Natural killer cell treated with Interleukin-12 subunit alpha and Interleukin-12 subunit beta and Interleukin-15 and Interleukin-18, amount 100 ng/mL, for 72 hours (primary cell): ENCODE results near the gene NAPA. TPM values are rescaled to one million over a fixed set of nuclear protein-coding genes. Genes with fewer than 3 reads are reported as not detected.
A peak's percentile ranks its signal among the peaks of the same experiment; 100 is the strongest.

ENCODE experiments used
- ATAC-seq, 2 donors: fragments of 150-1000 bp; cut with Tn5 transposase in 1 of 2; sonication (Bioruptor Pico), chemical (Tn5 transposase) in 1 of 2; 2 replicates each; pipeline ENCODE4 v1.10.0; 2021
- DNase-seq: peaks from one replicate; pipeline ENCODE4 v3.0.0; 2022; ENCODE audit warnings: low spot score
- H3K27ac Mint-ChIP-seq, 2 donors: 1 replicate in 1 of 2; 2 replicates in 1 of 2; pipeline ENCODE4 v1.8.0; 2022; ENCODE audit warnings: mixed read lengths in 2 of 2, mild to moderate bottlenecking in 1 of 2, moderate library complexity in 1 of 2
- H3K27me3 Mint-ChIP-seq, 2 donors: 1 replicate in 1 of 2; 2 replicates in 1 of 2; pipeline ENCODE4 v1.8.0; 2022; ENCODE audit warnings: mixed read lengths in 2 of 2
- H3K36me3 Mint-ChIP-seq: one replicate; pipeline ENCODE4 v1.8.0; 2022; ENCODE audit warnings: mixed read lengths
- H3K4me1 Mint-ChIP-seq, 2 donors: 1 replicate in 1 of 2; 2 replicates in 1 of 2; pipeline ENCODE4 v1.8.0; 2022; ENCODE audit warnings: low read depth in 2 of 2, mixed read lengths in 2 of 2, mild to moderate bottlenecking in 1 of 2
- H3K4me3 Mint-ChIP-seq: one replicate; pipeline ENCODE4 v1.8.0; 2022; ENCODE audit warnings: mixed read lengths
- H3K9me3 Mint-ChIP-seq: 2 replicates; pipeline ENCODE4 v1.8.0; 2022; ENCODE audit warnings: mixed read lengths
- total RNA-seq, 2 donors: library from RNA; stranded (reverse); gene quantifications; one replicate each; pipeline ENCODE4 v1.2.3, GENCODE V29; 2022

The NAPA gene
- total RNA-seq, 2 donors from 2014 or later, result 69.9 to 78.8 TPM

- DNase-seq (peak; percentile 80), ATAC-seq (peak; percentile 78 to 81)
- Mint-ChIP-seq H3K4me3 (peak overlapping the region; percentile 72), H3K27me3 (peaks cover 0 to 4% of the 10 kb centered on the region in 2 donors), H3K9me3 (no peaks in the 10 kb centered on the region), H3K27ac (peak overlapping the region in 1 of 2 donors; percentile 77), H3K36me3 (no peaks in the 10 kb centered on the region), H3K4me1 (peaks cover 27 to 28% of the 10 kb centered on the region in 2 donors)
These were observed 25.0 kb upstream of the NAPA start for GRCh38 chr19:47539747-47540311.

- DNase-seq (no peak), ATAC-seq (no peak)
- Mint-ChIP-seq H3K4me3 (no peak overlapping the region), H3K4me1 (peaks cover 27 to 28% of the 10 kb centered on the region in 2 donors), H3K36me3 (no peaks in the 10 kb centered on the region), H3K9me3 (no peaks in the 10 kb centered on the region), H3K27me3 (peaks cover 0 to 6% of the 10 kb centered on the region in 2 donors), H3K27ac (no peak overlapping the region)
These were observed 23.9 kb upstream of the NAPA start for GRCh38 chr19:47538812-47539211.

DNA sequence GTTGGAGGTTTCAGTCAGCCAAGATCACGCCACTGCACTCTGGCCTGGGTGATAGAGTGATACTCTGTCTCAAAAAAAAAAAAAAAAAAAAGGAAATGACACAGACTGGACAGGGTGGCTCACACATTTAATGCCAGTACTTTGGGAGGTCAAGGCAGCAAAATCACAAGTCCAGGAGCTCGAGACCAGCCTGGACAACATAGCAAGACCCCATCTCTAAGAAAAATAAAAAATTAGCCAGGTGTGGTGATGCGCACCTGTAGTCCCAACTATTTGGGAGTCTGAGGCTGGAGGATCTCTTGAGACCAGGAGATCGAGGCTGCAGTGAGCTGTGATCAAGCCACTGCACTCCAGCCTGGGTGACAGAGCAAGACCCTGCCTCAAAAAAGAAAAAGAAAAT, 22.6 kb upstream of the NAPA start:
- no peak overlapping the region for H3K4me3 Mint-ChIP-seq
- DNase-seq, result no peak
- no peak for ATAC-seq
- no peaks in the 10 kb centered on the region for H3K9me3 Mint-ChIP-seq
- H3K27me3 Mint-ChIP-seq, result peaks cover 0 to 6% of the 10 kb centered on the region in 2 donors
- peaks cover 27 to 28% of the 10 kb centered on the region in 2 donors for H3K4me1 Mint-ChIP-seq
- no peak overlapping the region for H3K27ac Mint-ChIP-seq
- H3K36me3 Mint-ChIP-seq, result no peaks in the 10 kb centered on the region

- peaks cover 3 to 6% of the 10 kb centered on the region in 2 donors for H3K4me1 Mint-ChIP-seq
- peak overlapping the region in 1 of 2 donors; percentile 6 for H3K27ac Mint-ChIP-seq
- DNase-seq (no peak), ATAC-seq (no peak)
- no peak overlapping the region for H3K4me3 Mint-ChIP-seq
- no peaks in the 10 kb centered on the region for H3K9me3 Mint-ChIP-seq
- peaks cover 0 to 6% of the 10 kb centered on the region in 2 donors for H3K27me3 Mint-ChIP-seq
- H3K36me3 Mint-ChIP-seq, result no peaks in the 10 kb centered on the region
These were observed 19.8 kb upstream of the NAPA start for GRCh38 chr19:47534628-47535027.

GRCh38 chr19:47531640-47532387, 17.0 kb upstream of the NAPA start:
- Mint-ChIP-seq H3K4me1 (no peaks in the 10 kb centered on the region), H3K27ac (no peak overlapping the region), H3K4me3 (no peak overlapping the region), H3K36me3 (no peaks in the 10 kb centered on the region), H3K9me3 (no peaks in the 10 kb centered on the region), H3K27me3 (peaks cover 0 to 4% of the 10 kb centered on the region in 2 donors)
- DNase-seq (no peak), ATAC-seq (no peak)

DNA sequence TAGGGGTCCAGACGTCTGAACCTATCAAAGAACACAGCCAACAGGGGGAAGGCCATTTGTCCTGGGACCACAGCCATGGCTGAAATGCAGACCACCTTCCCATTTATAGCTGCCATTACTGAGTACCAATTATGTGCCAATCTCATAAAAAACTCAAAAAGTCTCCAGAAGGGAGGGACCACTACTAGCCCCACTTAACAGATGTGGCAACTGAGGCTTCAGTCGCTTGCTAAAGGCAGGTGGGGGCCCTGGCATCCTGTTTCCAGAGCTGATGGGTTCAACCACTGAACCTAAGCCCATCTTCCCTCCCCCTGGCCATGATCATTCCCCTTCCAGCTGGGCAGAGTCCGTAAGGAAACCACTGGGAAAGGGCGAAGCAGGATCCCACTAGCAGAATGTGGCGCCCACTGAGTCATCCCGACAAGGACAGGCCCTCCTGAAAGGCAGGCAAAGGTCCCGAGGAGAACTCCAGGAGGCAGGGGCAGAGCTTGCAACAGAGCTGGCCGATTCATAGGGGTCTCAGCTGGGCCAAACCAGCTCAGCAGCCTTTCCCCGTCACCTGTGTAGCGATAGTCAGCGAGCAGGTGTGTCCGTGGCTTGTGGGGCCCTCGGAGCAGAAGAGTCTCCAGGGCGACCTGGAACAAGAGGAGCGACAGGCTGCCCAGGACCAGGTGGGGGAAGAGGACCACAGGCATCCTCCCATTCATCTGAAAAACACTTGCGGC, 14.3 kb upstream of the NAPA start:
- H3K27me3 Mint-ChIP-seq, result peaks cover 0 to 6% of the 10 kb centered on the region in 2 donors
- no peaks in the 10 kb centered on the region for H3K36me3 Mint-ChIP-seq
- ATAC-seq (no peak), DNase-seq (no peak)
- no peak overlapping the region for H3K4me3 Mint-ChIP-seq
- H3K9me3 Mint-ChIP-seq, result no peaks in the 10 kb centered on the region
- no peak overlapping the region for H3K27ac Mint-ChIP-seq
- H3K4me1 Mint-ChIP-seq, result no peaks in the 10 kb centered on the region

- H3K27ac Mint-ChIP-seq, result no peak overlapping the region
- H3K27me3 Mint-ChIP-seq, result peaks cover 8 to 9% of the 10 kb centered on the region in 2 donors
- H3K4me1 Mint-ChIP-seq, result peaks cover 3 to 4% of the 10 kb centered on the region in 2 donors
- DNase-seq (no peak), ATAC-seq (no peak)
- no peaks in the 10 kb centered on the region for H3K36me3 Mint-ChIP-seq
- no peak overlapping the region for H3K4me3 Mint-ChIP-seq
- H3K9me3 Mint-ChIP-seq, result no peaks in the 10 kb centered on the region
These were observed 11.9 kb upstream of the NAPA start for GRCh38 chr19:47526798-47527197.

GRCh38 chr19:47523473-47523872, 8.6 kb upstream of the NAPA start:
- peaks cover 12 to 18% of the 10 kb centered on the region in 2 donors for H3K27me3 Mint-ChIP-seq
- peaks cover 7 to 19% of the 10 kb centered on the region in 2 donors for H3K4me1 Mint-ChIP-seq
- H3K9me3 Mint-ChIP-seq, result no peaks in the 10 kb centered on the region
- H3K36me3 Mint-ChIP-seq, result no peaks in the 10 kb centered on the region
- no peak for ATAC-seq
- H3K27ac Mint-ChIP-seq, result peak overlapping the region in 1 of 2 donors; percentile 58
- DNase-seq, result no peak
- H3K4me3 Mint-ChIP-seq, result no peak overlapping the region

DNA sequence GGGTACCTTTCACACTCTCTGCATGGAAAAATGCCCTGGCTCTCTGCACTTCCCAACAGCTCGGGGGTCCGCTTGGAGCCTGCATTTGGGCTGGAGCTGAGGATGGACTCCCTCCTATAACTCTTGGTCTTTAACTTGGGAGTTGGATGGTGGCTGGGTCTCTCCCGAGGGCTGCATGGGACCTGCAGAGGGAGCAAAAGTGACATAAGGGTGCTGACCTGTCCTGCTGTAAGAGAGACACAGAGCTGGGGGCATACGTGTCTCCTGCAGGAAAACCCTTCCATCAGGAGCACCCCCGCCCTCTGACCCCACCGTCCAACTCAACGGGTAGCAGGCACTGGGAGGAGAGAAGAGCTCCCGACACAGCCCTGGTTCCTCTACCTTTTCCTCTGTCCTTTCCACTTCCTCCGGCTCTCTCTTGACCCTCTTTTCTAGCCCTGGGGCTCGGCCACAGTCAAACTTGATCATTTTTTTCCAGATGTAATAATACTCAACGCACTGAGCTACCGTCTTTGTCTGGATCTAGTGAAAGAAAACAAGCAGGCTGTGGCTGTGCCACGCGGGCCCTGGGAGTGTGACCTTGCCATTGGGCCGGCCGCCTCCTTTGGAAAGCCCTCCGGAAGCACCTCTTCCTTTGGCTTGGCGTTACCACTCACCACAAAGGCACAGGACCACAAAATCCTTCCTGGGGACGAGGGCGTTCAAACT, 6.8 kb upstream of the NAPA start:
- Mint-ChIP-seq H3K27me3 (peaks cover 12 to 18% of the 10 kb centered on the region in 2 donors), H3K36me3 (no peaks in the 10 kb centered on the region), H3K9me3 (no peaks in the 10 kb centered on the region), H3K27ac (no peak overlapping the region), H3K4me1 (peaks cover 20 to 30% of the 10 kb centered on the region in 2 donors), H3K4me3 (peak overlapping the region; percentile 17)
- no peak for ATAC-seq
- no peak for DNase-seq

DNA sequence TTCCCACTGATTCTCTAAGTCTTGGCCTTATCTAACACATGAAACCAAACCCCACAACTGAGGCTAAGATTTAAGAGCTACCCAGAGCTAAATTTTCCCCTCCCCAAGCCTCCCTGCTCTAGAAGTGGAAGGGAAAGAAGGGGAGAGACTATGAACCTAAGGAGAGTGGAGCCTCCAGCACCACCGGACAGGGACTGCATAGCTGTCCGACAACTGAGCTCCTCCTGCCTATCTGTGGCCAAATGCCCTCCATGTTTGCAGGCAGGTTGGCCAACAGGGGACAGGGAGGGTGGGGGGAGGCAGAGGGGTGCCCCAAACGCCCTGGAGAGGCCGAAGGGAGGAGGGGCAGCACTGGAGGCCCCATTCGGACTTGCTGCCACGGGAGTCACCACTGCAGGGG, 6.0 kb upstream of the NAPA start:
- Mint-ChIP-seq H3K4me1 (peaks cover 28 to 37% of the 10 kb centered on the region in 2 donors), H3K4me3 (no peak overlapping the region), H3K9me3 (no peaks in the 10 kb centered on the region), H3K36me3 (no peaks in the 10 kb centered on the region), H3K27ac (no peak overlapping the region), H3K27me3 (peaks cover 12 to 16% of the 10 kb centered on the region in 2 donors)
- ATAC-seq (no peak), DNase-seq (no peak)

DNA sequence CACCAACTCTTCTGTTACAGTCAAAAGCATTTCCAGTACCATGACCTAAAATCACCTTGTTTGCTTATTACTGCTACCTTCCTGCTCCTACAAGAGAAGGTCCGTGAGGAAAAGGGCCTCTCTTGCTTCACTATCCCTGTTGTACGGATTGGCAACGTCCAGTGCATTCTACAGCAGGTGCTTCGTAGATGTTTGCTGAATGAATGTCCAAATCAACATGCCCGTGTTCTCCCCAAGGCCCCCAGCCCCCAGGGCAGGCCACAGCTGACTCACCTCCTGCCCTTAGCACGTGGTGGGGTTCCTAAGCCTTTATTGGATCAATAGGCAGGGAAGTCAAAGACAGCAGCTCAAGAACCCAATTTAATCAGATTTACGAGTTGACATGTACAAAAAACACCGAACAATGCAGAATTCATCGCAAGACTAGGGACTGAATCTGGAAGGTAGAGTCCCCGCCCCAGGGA, 5.5 kb upstream of the NAPA start:
- H3K9me3 Mint-ChIP-seq, result no peaks in the 10 kb centered on the region

GRCh38 chr19:47518854-47519253, 4.0 kb upstream of the NAPA start:
- DNase-seq (no peak), ATAC-seq (no peak)
- peak overlapping the region in 1 of 2 donors; percentile 59 for H3K27ac Mint-ChIP-seq
- peaks cover 12 to 16% of the 10 kb centered on the region in 2 donors for H3K27me3 Mint-ChIP-seq
- H3K36me3 Mint-ChIP-seq, result no peaks in the 10 kb centered on the region
- H3K4me3 Mint-ChIP-seq, result peak overlapping the region; percentile 12
- H3K4me1 Mint-ChIP-seq, result peaks cover 44 to 54% of the 10 kb centered on the region in 2 donors
- no peaks in the 10 kb centered on the region for H3K9me3 Mint-ChIP-seq

More for the DNA sequence above, 5.5 kb upstream of the NAPA start:
- Mint-ChIP-seq H3K4me1 (peaks cover 33 to 42% of the 10 kb centered on the region in 2 donors), H3K4me3 (no peak overlapping the region), H3K27ac (no peak overlapping the region), H3K27me3 (peaks cover 12 to 16% of the 10 kb centered on the region in 2 donors), H3K36me3 (no peaks in the 10 kb centered on the region)
- DNase-seq (no peak), ATAC-seq (no peak)

DNA sequence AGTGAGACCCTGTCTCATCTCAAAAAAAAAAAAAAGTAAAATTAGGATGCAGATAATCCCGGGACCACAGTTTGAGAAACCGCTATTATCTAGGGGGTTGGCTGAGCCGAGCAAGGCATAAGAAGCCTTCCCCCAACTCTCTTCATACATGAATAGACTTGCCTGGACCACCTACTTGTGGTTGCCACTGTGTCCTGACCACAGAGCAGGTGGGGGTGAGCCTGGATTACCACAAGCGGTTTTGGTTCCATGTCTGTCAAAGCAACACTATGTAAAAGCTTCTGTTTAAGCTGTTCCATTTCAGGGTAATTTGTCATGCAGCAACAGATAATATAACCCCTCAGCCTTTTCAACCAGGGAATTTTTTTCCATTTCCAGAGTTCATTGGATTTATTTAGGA, 3.3 kb upstream of the NAPA start:
- Mint-ChIP-seq H3K4me3 (no peak overlapping the region), H3K27ac (no peak overlapping the region), H3K4me1 (peaks cover 51 to 59% of the 10 kb centered on the region in 2 donors), H3K36me3 (no peaks in the 10 kb centered on the region), H3K27me3 (peaks cover 6 to 11% of the 10 kb centered on the region in 2 donors), H3K9me3 (no peaks in the 10 kb centered on the region)
- no peak for DNase-seq
- ATAC-seq, result no peak
